Measurements from ENCODE around the gene NAALADL2. TPM values are rescaled to one million over a fixed set of nuclear protein-coding genes. Genes with fewer than 3 reads are reported as not detected.

NAALADL2 gene
- total and polyA plus RNA-seq, 8 donors, result 0.76 to 15.4 (median 7.9) TPM

DNA sequence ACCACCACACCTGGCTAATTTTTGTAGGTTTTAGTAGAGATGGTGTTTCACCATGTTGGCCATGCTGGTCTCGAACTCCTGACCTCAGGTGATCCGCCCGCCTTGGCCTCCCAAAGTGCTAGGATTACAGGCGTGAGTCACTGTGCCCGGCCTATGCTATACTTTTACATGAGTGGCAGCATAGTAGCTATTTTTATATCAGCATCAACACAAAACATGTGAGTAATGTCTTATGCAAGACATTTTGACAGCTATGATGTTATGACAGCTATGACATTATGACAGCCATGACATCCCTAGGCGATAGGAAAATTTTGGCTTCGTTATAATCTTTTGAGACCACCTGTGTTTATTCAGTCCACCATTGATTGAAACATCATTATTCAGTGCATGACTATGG, 4.1 kb upstream of the NAALADL2 start:
- no peaks in the 10 kb centered on the region for H3K9me3 ChIP-seq
- no peak overlapping the region for H3K27ac ChIP-seq
- H3K36me3 ChIP-seq, result no peaks in the 10 kb centered on the region
- WGBS, 2 donors, result 83 to 91% methylated on average over 7 of the region's 7 CpGs
- no peak for ATAC-seq
- intact Hi-C loops (cut with DNase I), result no loop called here
- no peaks in the 10 kb centered on the region for H3K27me3 ChIP-seq
- FAIRE-seq, result no peak
- DNase-seq, result no peak
- TF ChIP-seq, protein P1, sequence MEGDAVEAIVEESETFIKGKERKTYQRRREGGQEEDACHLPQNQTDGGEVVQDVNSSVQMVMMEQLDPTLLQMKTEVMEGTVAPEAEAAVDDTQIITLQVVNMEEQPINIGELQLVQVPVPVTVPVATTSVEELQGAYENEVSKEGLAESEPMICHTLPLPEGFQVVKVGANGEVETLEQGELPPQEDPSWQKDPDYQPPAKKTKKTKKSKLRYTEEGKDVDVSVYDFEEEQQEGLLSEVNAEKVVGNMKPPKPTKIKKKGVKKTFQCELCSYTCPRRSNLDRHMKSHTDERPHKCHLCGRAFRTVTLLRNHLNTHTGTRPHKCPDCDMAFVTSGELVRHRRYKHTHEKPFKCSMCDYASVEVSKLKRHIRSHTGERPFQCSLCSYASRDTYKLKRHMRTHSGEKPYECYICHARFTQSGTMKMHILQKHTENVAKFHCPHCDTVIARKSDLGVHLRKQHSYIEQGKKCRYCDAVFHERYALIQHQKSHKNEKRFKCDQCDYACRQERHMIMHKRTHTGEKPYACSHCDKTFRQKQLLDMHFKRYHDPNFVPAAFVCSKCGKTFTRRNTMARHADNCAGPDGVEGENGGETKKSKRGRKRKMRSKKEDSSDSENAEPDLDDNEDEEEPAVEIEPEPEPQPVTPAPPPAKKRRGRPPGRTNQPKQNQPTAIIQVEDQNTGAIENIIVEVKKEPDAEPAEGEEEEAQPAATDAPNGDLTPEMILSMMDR (IDR thresholded peaks at IDR 0.05), result no peak
- peaks cover 0 to 5% (median 0%) of the 10 kb centered on the region in 3 donors for H3K4me1 ChIP-seq
- H3K4me3 ChIP-seq, result no peak overlapping the region

DNA sequence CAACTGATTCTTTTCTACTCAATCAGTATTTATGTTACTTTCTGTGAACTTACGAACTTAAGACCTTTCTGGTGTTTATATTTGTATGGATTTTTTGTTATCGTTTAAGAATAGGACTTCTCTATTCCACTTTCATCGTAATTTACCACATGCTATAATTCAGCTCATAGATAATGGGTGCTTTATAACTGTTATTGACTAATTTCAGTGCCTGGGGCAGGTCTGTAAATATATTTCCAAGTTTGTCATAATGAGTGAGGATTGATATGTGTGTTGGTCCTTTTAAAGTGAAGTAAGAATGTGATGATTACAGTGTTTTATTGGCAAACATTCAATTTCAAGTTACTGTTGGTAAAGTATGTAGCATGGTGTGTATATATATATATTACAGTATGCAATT, 1.8 kb upstream of the NAALADL2 start:
- no peaks in the 10 kb centered on the region for H3K27me3 ChIP-seq
- TF ChIP-seq, protein P1 (IDR thresholded peaks at IDR 0.05), result no peak
- intact Hi-C loops (cut with DNase I), result no loop called here
- no peak for ATAC-seq
- no peaks in the 10 kb centered on the region for H3K9me3 ChIP-seq
- H3K4me3 ChIP-seq, result no peak overlapping the region
- no peak for DNase-seq
- no peak overlapping the region for H3K27ac ChIP-seq
- no peak for FAIRE-seq
- WGBS, 2 donors, result 17 to 30% methylated on average over 3 of the region's 3 CpGs
- peaks cover 0 to 5% (median 0%) of the 10 kb centered on the region in 3 donors for H3K4me1 ChIP-seq
- no peaks in the 10 kb centered on the region for H3K36me3 ChIP-seq

DNA sequence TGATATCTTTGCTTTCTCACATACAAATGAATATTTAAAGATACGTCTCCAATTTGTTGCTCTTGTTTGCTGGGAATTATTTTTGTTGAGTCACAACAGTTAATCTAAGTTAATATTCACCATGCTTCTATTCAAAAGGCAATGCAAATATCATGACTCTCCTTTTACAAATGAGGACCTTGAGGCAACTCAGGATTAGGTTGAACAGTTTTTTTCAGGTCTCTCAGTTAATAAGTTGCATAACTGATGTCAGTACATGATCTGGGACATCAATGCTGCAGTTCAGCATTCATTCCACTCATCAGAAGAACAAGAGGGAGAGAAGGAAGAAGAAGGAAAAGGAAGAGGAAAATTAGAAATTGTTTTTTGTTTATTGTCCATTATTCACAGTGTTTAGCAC, 781 bp upstream of the NAALADL2 start:
- 38 to 39% methylated on average over 1 of the region's 1 CpG for WGBS, 2 donors
- Histone ChIP-seq H3K27ac (peak overlapping the region in 2 of 4 donors; percentile 45 to 65), H3K4me1 (peaks cover 0 to 5% (median 0%) of the 10 kb centered on the region in 3 donors), H3K36me3 (no peaks in the 10 kb centered on the region), H3K4me3 (no peak overlapping the region), H3K9me3 (no peaks in the 10 kb centered on the region), H3K27me3 (no peaks in the 10 kb centered on the region)
- TF ChIP-seq, protein P1 (IDR thresholded peaks at IDR 0.05), result no peak
- FAIRE-seq (no peak), ATAC-seq (peak in 3 of 4 donors; percentile 43 to 63 (median 61)), DNase-seq (no peak)
- intact Hi-C loops (cut with DNase I), result no loop called here

DNA sequence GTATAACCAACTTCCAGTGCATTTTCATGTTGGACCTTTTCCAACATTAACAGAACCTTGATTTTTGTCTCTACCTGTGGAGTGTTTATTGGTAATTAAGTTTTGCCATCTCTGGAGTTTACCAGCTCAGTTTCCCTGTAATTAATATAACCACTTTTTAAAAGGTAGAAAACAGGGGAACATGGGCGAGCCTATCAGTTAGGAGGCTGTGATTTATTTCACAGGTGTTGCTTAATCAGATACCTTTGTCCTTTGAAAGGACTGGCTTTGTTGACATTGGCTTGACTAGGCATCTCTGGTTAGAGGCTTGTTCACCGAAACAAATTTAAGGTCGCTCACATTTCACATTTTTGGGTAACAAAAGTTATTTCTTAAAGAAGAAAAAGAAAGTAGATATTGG, 622 bp downstream of the NAALADL2 start:
- intact Hi-C loops (cut with DNase I), result no loop called here
- TF ChIP-seq, protein P1 (IDR thresholded peaks at IDR 0.05), result no peak
- DNase-seq (no peak), ATAC-seq (peak; percentile 80 to 90 (median 82)), FAIRE-seq (peak; percentile 20)
- WGBS, 2 donors, result 6 to 23% methylated on average over 3 of the region's 3 CpGs
- H3K27ac ChIP-seq, result peak overlapping the region in 2 of 4 donors; percentile 37 to 65
- H3K27me3 ChIP-seq, result no peaks in the 10 kb centered on the region
- H3K36me3 ChIP-seq, result no peaks in the 10 kb centered on the region
- H3K9me3 ChIP-seq, result no peaks in the 10 kb centered on the region
- peak overlapping the region in 2 of 4 donors; percentile 15 to 16 for H3K4me3 ChIP-seq
- H3K4me1 ChIP-seq, result peaks cover 0 to 5% (median 0%) of the 10 kb centered on the region in 3 donors

DNA sequence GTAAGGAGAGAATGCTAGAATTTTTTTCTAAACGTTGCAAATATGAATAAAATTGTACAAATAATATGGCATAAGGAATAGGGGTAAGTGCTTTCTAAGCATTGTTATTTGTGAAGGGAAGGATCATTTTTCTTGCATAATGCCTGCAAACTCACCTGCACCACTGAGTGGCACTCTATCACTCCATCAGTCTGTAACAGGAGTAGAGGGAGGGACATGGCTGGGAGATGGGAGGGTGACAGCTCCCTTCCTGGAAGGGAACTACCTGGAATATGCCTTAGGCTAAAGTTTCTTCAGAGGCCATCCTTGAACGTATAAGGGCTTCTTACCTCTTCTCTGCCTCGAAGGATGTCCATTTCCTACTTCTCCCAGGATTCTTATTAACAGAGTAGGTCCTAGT, 3.0 kb downstream of the NAALADL2 start:
- H3K27ac ChIP-seq, result no peak overlapping the region
- intact Hi-C loops (cut with DNase I), result no loop called here
- no peaks in the 10 kb centered on the region for H3K9me3 ChIP-seq
- H3K4me1 ChIP-seq, result peaks cover 0 to 5% (median 0%) of the 10 kb centered on the region in 3 donors
- TF ChIP-seq, protein P1 (IDR thresholded peaks at IDR 0.05), result no peak
- FAIRE-seq (no peak), ATAC-seq (peak in 3 of 4 donors; percentile 31 to 59 (median 51)), DNase-seq (no peak)
- 44 to 55% methylated on average over 3 of the region's 3 CpGs for WGBS, 2 donors
- H3K36me3 ChIP-seq, result no peaks in the 10 kb centered on the region
- no peak overlapping the region for H3K4me3 ChIP-seq
- H3K27me3 ChIP-seq, result no peaks in the 10 kb centered on the region
